ENCODE results near the gene RBM17.

RBM17 gene

GRCh38 chr10:6069081-6069931, 19.5 kb upstream of the RBM17 start:
- H3K27ac ChIP-seq (ENCODE audit: insufficient read depth in 1 of 2, low read depth in 1 of 2, low read length in 2 of 2, poor library complexity in 1 of 2, severe bottlenecking in 2 of 2): peak overlapping the region; percentile 35 to 67
- DNase-seq: peak; percentile 70 to 95 (median 92)
- ChIA-PET POLR2A (interaction anchor here (0.8 kb wide), 1 partner anchor 18 kb away, joined by 5 read pairs; no protein-coding TSS in a partner anchor), CTCF (interaction anchor here (0.9 to 8.3 kb wide), 9 partner anchors 11 to 55 kb away, joined by 3 to 70 read pairs (median 4); no protein-coding TSS in a partner anchor)
- H3K9me3 ChIP-seq (ENCODE audit: control extremely low read depth in 1 of 5, control insufficient read depth in 4 of 5, insufficient read depth in 2 of 5, low read depth in 1 of 5, low read length in 4 of 5): no peaks in the 10 kb centered on the region
- WGBS (ENCODE audit: insufficient coverage): 4% methylated on average over 7 of the region's 11 CpGs
- H3K4me3 ChIP-seq (ENCODE audit: control insufficient read depth in 1 of 7, extremely low read depth in 1 of 7, insufficient read depth in 4 of 7, low read depth in 2 of 7, low read length in 6 of 7): peak overlapping the region in 3 of 7 experiments; percentile 15 to 31 (median 20)
- no peaks in the 10 kb centered on the region for H3K36me3 ChIP-seq (ENCODE audit: control insufficient read depth in 4 of 4, insufficient read depth in 4 of 4, low read length in 3 of 4)
- H3K27me3 ChIP-seq (replicated peaks in 2 of 5; ENCODE audit: control insufficient read depth in 4 of 5, insufficient read depth in 5 of 5, low read length in 4 of 5): no peaks in the 10 kb centered on the region
- H3K4me1 ChIP-seq (ENCODE audit: control extremely low read depth in 1 of 4, control insufficient read depth in 4 of 4, insufficient read depth in 4 of 4, low read length in 3 of 4): peaks cover 32 to 78% (median 73%) of the 10 kb centered on the region in 4 experiments

DNA sequence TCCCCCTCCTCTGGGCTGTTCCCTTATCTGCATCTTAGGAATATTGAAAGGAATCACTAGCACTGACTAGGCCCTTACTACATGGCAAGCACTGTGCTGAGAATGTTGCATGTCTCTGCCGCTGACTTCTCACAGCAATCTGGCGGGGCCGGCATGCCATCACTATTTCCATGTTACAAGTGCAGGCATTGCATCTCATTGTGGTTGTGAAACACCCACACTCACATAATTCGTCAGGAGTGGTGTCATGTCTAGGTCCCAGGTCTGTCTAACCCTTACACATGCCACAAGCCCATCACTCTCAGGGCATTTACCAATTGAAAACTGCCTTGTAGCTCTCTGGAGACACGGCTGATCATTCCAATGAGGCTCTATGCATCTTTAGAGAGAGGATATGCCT, 18.2 kb upstream of the RBM17 start:
- H3K4me3 ChIP-seq (ENCODE audit: control insufficient read depth in 1 of 7, extremely low read depth in 1 of 7, insufficient read depth in 4 of 7, low read depth in 2 of 7, low read length in 6 of 7): peak overlapping the region in 1 of 7 experiments; percentile 20
- H3K9me3 ChIP-seq (ENCODE audit: control extremely low read depth in 1 of 5, control insufficient read depth in 4 of 5, insufficient read depth in 2 of 5, low read depth in 1 of 5, low read length in 4 of 5): no peaks in the 10 kb centered on the region
- H3K27ac ChIP-seq (ENCODE audit: insufficient read depth in 1 of 2, low read depth in 1 of 2, low read length in 2 of 2, poor library complexity in 1 of 2, severe bottlenecking in 2 of 2): no peak overlapping the region
- ChIA-PET CTCF (interaction anchor here (0.6 to 8.3 kb wide), 6 partner anchors 13 to 870 kb away, joined by 3 to 70 read pairs (median 6); no protein-coding TSS in a partner anchor), POLR2A (no interaction called here)
- peaks cover 32 to 74% (median 67%) of the 10 kb centered on the region in 4 experiments for H3K4me1 ChIP-seq (ENCODE audit: control extremely low read depth in 1 of 4, control insufficient read depth in 4 of 4, insufficient read depth in 4 of 4, low read length in 3 of 4)
- H3K36me3 ChIP-seq (ENCODE audit: control insufficient read depth in 4 of 4, insufficient read depth in 4 of 4, low read length in 3 of 4): no peaks in the 10 kb centered on the region
- no peaks in the 10 kb centered on the region for H3K27me3 ChIP-seq (replicated peaks in 2 of 5; ENCODE audit: control insufficient read depth in 4 of 5, insufficient read depth in 5 of 5, low read length in 4 of 5)
- no peak for DNase-seq
- WGBS (ENCODE audit: insufficient coverage): 94% methylated on average over 5 of the region's 5 CpGs

DNA sequence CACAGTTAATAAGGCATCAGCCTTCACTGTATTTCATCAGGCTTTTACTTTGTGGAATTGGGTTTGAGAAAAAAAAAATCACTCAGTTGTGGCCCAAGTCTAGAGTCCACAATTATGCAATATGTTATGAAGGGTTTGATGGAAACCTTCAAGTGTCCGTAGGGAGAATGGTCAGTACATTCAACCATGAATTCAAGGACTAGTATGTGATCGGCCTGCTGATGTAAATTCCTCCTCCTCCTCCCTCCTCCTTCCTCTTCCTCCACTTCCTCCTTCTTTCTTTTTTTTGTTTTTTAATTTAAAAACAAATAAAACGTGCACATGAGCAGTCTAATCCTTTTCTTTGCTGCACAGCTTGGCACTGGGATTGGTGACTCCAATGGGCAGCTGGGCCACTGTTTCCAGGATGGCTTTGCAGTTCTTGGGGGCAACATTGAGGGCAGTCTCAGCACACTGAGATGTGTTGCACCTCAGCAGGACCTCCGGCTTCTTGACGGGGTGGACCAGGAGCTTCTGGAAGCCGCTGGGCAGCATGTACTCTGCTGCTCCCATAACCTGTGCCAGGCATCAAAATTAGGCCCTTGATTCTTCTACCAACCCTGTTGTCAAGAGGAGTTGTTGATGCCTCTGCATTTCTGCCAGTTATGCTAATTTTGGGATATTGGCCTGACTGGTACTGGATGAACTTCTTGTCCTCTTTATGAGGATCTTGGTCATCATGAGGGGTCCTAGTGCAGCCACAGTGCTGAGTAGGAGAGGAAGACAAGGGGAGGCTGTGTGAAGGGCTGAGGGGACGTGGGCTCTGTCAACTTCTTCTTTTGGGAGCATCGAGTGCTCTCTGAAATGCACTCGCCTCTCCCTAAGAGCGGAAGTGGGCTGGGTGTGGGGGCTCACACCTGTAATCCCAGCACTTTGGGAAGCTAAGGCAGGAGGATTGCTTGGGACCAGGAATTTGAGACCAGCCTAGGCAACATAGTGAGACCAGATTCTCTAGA, 17.4 kb upstream of the RBM17 start:
- H3K9me3 ChIP-seq (ENCODE audit: control extremely low read depth in 1 of 5, control insufficient read depth in 4 of 5, insufficient read depth in 2 of 5, low read depth in 1 of 5, low read length in 4 of 5): no peaks in the 10 kb centered on the region
- H3K27ac ChIP-seq (ENCODE audit: insufficient read depth in 1 of 2, low read depth in 1 of 2, low read length in 2 of 2, poor library complexity in 1 of 2, severe bottlenecking in 2 of 2): no peak overlapping the region
- POLR2A ChIA-PET: no interaction called here
- peak overlapping the region in 1 of 7 experiments; percentile 12 for H3K4me3 ChIP-seq (ENCODE audit: control insufficient read depth in 1 of 7, extremely low read depth in 1 of 7, insufficient read depth in 4 of 7, low read depth in 2 of 7, low read length in 6 of 7)
- no peaks in the 10 kb centered on the region for H3K27me3 ChIP-seq (replicated peaks in 2 of 5; ENCODE audit: control insufficient read depth in 4 of 5, insufficient read depth in 5 of 5, low read length in 4 of 5)
- CTCF ChIA-PET: interaction anchor here (0.6 to 8.3 kb wide), 8 partner anchors 12 to 869 kb away, joined by 3 to 70 read pairs (median 6); partner anchors contain the start of gene IL15RA
- DNase-seq: no peak
- no peaks in the 10 kb centered on the region for H3K36me3 ChIP-seq (ENCODE audit: control insufficient read depth in 4 of 4, insufficient read depth in 4 of 4, low read length in 3 of 4)
- 57% methylated on average over 9 of the region's 10 CpGs for WGBS (ENCODE audit: insufficient coverage)
- peaks cover 30 to 66% (median 60%) of the 10 kb centered on the region in 4 experiments for H3K4me1 ChIP-seq (ENCODE audit: control extremely low read depth in 1 of 4, control insufficient read depth in 4 of 4, insufficient read depth in 4 of 4, low read length in 3 of 4)

DNA sequence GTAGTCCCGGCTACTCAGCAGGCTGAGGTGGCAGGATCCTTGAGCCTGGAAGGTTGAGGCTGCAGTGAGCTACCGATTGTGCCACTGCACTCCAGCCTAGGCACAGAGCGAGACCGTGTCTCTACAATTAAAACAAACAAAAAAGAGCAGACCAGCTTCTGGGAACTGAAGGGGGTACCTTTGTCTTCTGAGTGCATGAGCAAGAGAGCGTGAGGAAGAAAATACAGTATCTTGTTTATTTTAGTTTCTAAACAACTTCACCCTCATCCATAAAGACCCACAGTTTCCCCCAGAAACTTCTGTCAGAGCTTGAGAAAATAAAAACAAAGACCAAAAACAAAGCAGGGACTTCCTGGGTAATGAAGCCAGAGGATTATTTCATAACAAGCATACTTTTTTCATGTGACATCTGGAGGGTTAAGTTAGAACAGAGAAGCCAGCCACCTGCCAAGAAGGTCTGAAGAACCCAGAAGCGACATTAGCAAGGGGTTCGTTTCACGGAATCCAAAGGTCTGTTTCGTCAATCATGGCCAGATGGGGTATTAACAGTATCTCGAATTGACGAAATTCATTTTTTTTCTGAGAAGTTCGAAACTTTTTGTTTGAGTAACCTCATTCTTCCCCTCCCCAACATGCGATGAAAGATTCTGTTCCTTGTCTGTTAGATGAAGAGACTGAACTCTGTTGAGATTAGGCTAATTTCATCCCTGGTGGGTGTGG, 16.5 kb upstream of the RBM17 start:
- H3K4me3 ChIP-seq (ENCODE audit: control insufficient read depth in 1 of 7, extremely low read depth in 1 of 7, insufficient read depth in 4 of 7, low read depth in 2 of 7, low read length in 6 of 7): no peak overlapping the region
- POLR2A ChIA-PET: no interaction called here

GRCh38 chr10:6074489-6075301, 14.1 kb upstream of the RBM17 start:
- WGBS (ENCODE audit: insufficient coverage): 84% methylated on average over 14 of the region's 17 CpGs
- Histone ChIP-seq H3K9me3 (ENCODE audit: control extremely low read depth in 1 of 5, control insufficient read depth in 4 of 5, insufficient read depth in 2 of 5, low read depth in 1 of 5, low read length in 4 of 5) (no peaks in the 10 kb centered on the region), H3K27ac (ENCODE audit: insufficient read depth in 1 of 2, low read depth in 1 of 2, low read length in 2 of 2, poor library complexity in 1 of 2, severe bottlenecking in 2 of 2) (no peak overlapping the region), H3K4me3 (ENCODE audit: control insufficient read depth in 1 of 7, extremely low read depth in 1 of 7, insufficient read depth in 4 of 7, low read depth in 2 of 7, low read length in 6 of 7) (no peak overlapping the region), H3K27me3 (replicated peaks in 2 of 5; ENCODE audit: control insufficient read depth in 4 of 5, insufficient read depth in 5 of 5, low read length in 4 of 5) (no peaks in the 10 kb centered on the region), H3K36me3 (ENCODE audit: control insufficient read depth in 4 of 4, insufficient read depth in 4 of 4, low read length in 3 of 4) (no peaks in the 10 kb centered on the region), H3K4me1 (ENCODE audit: control extremely low read depth in 1 of 4, control insufficient read depth in 4 of 4, insufficient read depth in 4 of 4, low read length in 3 of 4) (peaks cover 20 to 34% (median 27%) of the 10 kb centered on the region in 4 experiments)
- no peak for DNase-seq
- ChIA-PET POLR2A (interaction anchor here (1.2 kb wide), 1 partner anchor 11 kb away, joined by 5 read pairs; no protein-coding TSS in a partner anchor), CTCF (no interaction called here)

More for the DNA sequence above, 16.5 kb upstream of the RBM17 start:
- CTCF ChIA-PET: interaction anchor here (1.0 to 8.3 kb wide), 4 partner anchors 11 to 95 kb away, joined by 3 to 70 read pairs (median 16); partner anchors contain the start of gene IL15RA
- Histone ChIP-seq H3K4me1 (ENCODE audit: control extremely low read depth in 1 of 4, control insufficient read depth in 4 of 4, insufficient read depth in 4 of 4, low read length in 3 of 4) (peaks cover 30 to 57% (median 51%) of the 10 kb centered on the region in 4 experiments), H3K27ac (ENCODE audit: insufficient read depth in 1 of 2, low read depth in 1 of 2, low read length in 2 of 2, poor library complexity in 1 of 2, severe bottlenecking in 2 of 2) (no peak overlapping the region), H3K9me3 (ENCODE audit: control extremely low read depth in 1 of 5, control insufficient read depth in 4 of 5, insufficient read depth in 2 of 5, low read depth in 1 of 5, low read length in 4 of 5) (no peaks in the 10 kb centered on the region), H3K36me3 (ENCODE audit: control insufficient read depth in 4 of 4, insufficient read depth in 4 of 4, low read length in 3 of 4) (no peaks in the 10 kb centered on the region), H3K27me3 (replicated peaks in 2 of 5; ENCODE audit: control insufficient read depth in 4 of 5, insufficient read depth in 5 of 5, low read length in 4 of 5) (no peaks in the 10 kb centered on the region)
- 100% methylated on average over 8 of the region's 13 CpGs for WGBS (ENCODE audit: insufficient coverage)
- DNase-seq: no peak

Measured in common myeloid progenitor, CD34-positive (primary cell).